ENCODE results near the gene THAP8.

The THAP8 gene

DNA sequence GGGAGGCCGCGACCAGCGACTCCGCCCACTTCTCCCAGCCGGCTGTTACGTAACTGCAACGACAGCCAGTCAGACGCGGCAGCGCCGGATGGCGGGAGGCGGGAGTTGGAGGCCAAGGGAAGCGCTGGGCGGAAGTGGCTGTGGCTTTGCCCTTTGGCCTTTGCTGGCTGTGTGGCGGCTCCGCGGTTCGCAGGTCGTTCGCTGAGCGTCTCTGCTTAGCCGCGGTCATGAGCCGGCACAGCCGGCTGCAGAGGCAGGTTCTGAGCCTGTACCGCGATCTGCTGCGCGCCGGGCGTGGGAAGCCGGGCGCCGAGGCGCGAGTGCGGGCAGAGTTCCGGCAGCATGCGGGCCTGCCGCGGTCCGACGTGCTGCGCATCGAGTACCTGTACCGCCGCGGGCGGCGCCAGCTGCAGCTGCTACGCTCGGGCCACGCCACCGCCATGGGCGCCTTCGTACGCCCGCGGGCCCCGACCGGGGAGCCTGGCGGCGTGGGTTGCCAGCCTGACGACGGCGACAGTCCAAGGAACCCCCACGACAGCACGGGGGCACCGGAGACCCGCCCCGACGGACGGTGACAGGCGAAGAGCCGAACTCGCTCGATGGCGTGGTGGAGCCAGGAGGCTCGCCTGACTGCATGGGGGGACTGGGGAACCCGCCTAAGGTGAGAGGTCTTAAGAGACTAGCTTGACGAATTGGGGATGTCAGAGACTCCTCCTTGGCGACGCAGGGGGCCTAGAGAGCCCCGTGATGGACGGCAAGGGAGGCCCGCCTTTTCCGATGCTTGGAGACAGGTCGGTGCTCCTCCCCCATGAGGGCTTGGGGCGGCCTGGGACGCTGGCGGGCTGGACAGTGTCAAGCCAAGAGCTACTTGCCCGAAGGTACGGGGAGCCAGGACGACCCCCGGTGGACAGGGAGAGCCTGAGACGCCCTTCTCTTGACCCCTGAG is 58.8 kb downstream of the THAP8 start, which contains the start of gene SDHAF1:
TSS of gene SDHAF1 (plus strand) at position 141 of the 946 bp plus-strand sequence. CDS start at position 228, 87 bp downstream.
- DNase-seq (ENCODE audit: low read depth in 3 of 3): peak; percentile 90 to 94 (median 93)

DNA sequence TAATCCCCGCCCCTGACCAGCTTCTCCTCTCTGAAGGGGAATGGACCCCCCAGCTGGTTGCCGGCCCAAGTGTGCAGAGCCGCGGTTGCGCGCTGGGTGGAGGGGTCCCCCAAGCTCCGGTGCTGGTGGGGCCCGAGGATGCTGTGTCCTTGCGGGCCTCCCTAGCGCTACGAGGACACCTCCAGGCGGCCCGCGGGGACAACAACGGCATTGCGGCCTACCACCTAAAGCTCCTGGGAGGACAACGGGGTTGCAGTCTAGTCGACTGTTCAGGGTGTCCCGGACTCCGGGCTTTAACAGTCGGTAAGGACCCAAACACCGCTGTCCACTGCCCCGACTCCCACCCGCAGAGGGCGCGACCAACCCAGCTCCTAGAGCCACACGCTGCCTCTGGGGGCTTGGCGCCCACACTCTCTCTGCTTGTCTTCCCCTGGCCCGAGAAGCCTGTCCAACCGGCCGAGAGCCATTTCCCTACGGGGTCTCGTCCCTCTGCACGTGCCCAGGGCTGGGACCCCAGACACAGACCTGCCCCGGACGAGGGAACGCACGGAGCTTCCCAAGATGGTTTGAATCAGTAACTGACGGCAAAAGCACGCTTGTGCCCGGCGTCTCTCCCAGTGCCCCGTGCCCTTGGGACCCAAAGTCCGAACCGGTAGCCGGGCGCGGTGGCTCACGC is 60.0 kb downstream of the THAP8 start:
- no peak for DNase-seq (ENCODE audit: low read depth in 3 of 3)

DNA sequence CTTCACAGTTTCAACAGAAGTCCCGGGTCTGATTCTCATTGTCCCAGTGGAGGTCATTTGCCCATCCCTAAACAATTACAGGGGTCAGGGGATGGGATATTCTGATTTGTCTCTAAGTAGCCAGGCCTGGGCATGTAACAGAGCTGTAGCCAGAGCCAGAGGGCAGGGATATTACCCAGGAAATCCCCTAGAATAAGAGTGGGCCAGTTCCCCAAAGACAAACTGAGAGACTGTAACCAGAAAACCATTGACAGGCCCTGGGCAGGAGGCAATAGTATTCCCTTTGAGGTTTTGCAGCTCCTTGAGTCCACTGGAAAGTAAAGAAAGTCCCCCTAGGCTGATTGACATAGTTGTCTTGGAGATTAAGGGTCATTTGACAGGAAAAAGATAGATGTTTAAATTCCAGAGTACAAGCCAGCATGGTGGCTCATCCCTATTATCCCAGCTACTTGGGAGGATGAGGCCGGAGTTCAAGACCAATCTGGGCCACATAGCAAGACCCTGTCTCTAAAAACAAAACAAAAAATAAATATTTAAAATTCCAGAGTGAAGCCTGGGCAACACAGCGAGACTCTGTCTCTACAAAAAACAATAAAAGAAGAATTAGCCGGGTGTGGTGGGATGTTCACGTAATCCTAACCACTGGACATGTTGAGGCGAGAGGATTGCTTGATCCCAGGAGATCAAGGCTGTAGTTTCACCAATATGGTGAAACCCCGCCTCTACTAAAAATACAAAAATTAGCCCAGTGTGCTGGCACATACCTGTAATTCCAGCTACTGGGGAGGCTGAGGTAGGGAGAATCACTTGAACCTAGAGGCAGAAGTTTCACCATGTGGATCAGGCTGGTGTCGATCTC is 60.9 kb downstream of the THAP8 start:
- no peak for DNase-seq (ENCODE audit: low read depth in 3 of 3)

DNA sequence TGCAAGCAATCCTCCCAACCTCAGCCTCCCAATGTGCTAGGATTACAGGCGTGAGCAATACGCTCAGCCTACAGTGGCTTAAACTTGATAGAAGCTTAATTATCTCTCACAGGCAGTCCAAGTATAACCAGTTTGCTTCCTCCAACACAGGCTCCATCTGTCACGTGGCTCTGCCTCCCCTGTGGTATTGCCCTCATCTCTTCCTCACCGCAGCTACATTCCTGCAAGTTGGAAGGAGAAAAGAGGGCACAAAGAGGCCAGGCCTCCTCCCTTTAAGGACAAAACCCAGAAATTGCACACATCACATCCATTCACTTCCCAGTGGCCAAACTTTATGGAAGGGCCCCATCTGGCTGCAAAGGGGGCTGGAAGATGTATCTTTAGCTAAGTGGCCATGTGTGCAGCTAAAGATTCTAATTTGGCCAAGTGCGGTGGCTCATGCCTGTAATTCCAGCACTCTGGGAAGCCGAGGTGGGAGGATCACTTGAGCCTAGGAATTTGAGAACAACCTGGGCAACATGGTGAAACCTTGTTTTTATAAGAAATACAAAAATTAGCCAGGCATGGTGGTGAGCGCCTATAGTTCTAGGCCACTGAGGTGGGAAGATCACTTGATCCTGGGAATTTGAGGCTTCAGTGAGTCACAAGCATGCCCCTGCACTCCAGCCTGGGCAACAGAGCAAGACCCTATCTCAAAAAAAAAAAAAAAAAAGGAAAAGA is 62.2 kb downstream of the THAP8 start:
- no peak for DNase-seq (ENCODE audit: low read depth in 3 of 3)

DNA sequence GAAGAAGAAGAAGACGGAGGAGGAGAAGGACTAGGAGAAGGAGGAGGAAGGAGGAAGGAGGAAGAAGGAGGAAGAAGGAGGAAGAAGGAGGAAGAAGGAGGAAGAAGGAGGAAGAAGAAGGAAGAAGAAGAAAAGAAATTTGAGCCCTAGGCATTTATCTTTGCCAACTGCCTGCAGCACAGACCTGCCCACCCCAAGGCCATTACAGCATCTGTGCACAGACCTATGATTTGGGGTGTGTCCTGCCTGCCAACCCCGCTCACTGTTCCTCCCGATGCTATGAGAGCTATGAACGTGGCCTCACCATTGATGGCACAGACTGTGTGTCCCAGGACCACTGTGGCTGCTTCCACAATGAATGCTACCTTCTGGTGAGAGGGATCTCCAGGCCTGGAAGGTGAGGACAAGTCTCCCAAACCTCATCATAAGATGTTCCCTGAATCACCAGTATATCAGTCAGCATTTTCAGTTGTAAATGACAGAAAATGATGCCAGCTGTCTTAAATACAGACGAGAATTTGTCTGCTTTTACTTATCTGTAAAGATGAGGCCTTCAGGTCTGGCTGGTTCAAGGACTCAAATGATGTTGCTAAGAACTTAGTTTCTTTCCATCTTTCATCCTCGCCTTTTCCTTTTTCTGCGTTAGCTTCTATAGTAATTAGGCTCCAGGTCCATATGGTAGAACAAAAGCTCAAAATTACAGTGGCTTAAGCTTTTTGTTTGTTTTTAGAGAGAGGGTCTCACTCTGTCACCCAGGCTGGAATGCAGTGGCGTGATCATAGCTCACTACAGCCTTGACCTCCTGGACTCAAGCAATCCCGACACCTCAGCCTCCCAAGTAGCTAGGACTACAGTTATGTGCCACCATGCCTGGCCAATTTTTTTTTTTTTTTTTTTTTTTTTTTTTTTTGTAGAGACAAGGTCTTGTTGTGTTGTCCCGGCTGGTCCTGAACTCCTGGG is 63.0 kb downstream of the THAP8 start:
- DNase-seq (ENCODE audit: low read depth in 3 of 3): no peak

DNA sequence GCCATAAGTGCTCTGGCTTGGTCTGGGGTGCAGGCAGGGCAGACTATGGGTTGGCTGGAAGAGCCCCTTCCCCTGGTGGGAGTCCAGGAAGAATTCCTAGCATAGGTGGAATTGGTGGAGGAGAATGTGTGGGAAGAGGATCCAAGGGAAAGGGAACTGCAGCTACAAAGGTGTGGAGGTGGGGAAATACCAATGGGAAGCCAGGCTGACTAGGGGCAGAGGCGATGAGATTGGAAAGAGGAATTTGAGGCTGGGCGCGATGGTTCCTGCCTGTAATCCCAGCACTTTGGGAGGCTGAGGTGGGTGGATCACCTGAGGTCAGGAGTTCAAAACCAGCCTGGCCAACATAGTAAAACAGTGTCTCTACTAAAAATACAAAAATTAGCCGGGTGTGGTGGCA is 63.9 kb downstream of the THAP8 start:
- DNase-seq (ENCODE audit: low read depth in 3 of 3): no peak

DNA sequence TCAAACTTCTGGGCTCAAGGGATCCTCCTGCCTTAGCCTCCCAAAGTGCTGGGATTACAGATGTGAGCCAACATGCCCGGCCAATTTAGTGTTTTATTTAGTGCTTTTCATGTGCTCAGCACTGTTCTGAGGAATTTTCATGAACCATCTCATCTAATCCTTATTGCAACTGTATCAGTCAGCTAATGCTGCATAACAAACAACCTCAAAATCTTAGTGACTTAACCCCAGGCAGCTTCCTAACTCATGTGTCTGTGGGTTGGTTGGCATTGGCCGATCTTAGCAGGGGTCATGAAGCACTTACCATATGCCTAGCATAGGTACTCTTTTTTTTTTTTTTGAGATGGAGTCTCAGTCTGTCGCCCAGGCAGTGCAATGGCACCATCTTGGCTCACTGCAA is 65.3 kb downstream of the THAP8 start:
- DNase-seq (ENCODE audit: low read depth in 3 of 3): no peak

DNA sequence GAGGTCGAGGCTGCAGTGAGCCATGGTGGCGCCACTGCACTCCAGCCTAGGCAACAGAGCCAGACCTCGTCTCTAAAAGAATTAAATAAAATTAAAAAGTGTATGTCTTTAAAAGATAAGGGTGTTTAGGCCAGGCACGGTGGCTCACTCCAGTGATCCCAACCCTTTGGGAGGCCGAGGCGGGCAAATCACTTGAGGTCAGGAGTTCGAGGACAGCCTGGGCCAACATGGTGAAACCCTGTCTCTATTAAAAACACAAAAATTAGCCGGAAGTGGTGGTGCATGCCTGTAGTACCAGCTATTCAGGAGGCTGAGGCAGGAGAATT is 66.6 kb downstream of the THAP8 start:
- DNase-seq (ENCODE audit: low read depth in 3 of 3): no peak

DNA sequence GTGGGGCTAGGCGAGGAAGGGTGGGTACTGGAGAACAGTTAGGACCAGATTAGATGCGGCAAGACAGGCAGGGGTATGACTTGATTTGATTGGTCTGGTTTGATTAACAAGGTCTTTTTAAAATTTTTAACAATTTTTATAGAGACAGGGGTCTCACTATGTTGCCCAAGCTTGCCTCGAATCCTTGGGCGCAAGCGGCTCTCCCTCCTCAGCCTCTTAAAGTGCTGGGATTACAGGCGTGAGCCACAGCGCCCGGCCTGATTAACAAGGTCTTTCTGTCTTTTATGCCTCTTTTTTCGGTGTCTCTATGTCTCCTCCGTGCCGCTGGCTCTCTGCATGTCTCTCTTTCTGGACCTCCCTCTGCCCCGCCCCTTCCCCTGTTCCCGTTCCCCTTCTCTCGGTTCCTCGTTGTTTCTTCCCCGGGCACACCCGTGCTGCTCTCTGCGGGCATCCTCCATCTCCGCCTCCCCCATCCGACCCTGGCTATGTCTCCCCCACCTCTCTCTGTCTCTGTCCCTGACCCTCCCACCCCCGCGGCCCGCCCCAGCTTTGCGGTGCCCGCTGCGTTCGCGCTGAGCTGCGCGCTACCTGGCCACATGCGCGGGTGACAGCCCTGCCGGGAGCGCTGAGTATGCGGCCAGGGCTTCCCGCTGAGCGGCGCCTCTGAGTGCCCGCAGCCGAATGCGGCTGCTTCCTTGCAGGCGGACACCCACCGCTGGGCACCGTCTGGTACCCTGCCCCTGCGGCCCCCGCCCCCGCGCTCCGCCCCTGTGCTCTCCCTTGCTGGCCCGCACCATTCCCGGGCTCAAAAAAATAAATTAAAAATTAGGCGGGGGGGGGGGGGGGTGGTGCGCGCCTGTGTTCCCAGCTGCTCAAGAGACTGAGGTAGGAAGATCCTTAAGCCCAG is 67.2 kb downstream of the THAP8 start:
- peak in 1 of 3 donors; percentile 28 for DNase-seq (ENCODE audit: low read depth in 3 of 3)

DNA sequence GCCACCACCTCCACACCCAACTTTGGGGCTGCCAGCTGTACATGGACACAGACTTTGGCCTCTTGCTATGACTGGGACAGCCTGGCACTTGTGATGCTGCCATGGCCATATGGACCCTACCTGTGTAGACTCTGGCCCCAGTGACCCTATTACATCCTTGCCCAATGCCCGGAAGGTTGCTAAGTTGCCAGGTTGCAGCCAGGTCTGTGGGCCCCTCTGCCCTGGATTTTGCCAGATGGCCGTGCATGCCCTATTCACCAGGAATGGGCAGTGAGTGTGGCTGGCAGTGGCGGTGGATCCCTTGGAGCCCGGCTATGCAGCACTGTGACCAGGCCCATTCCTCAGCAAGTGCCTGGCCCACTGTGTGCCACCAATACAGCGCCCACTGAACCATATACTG is 68.0 kb downstream of the THAP8 start:
- no peak for DNase-seq (ENCODE audit: low read depth in 3 of 3)
